HEK293 (cell line): Measurements from ENCODE around the gene ZCCHC14.

Experiments used
- CTCF ChIP-seq: fragments of 450-650 bp; formaldehyde crosslinking; IDR thresholded peaks from 2 replicates; pipeline ENCODE4 v1.5.1; 2016; ENCODE audit warnings: missing biosample characterization, missing genetic modification characterization
- ZNF549 ChIP-seq: fragments of 450-650 bp; IDR thresholded peaks from 2 replicates; pipeline ENCODE4 v1.5.1; 2018; ENCODE audit warnings: missing biosample characterization, missing genetic modification characterization, mild to moderate bottlenecking, inconsistent platforms, moderate library complexity

GRCh38 chr16:87541147-87541871 is 48.5 kb upstream of the ZCCHC14 start:
- TF ChIP-seq CTCF (no peak), ZNF549 (tag by site-specific recombination) (no peak)
